A549 (cell line): Measurements from ENCODE around the gene SLC5A10.

Experiments
- CTCF ChIP-seq: fragments of >200 bp; sonication (Bioruptor Twin); formaldehyde crosslinking; IDR thresholded peaks from 3 replicates; pipeline ENCODE4 v1.5.1; 2016
- KDM1A ChIP-seq: fragments of 200-600 bp; sonication (generic); IDR thresholded peaks from 2 replicates; pipeline ENCODE4 v1.6.1; 2016; ENCODE audit warnings: low read depth, mild to moderate bottlenecking
- NR3C1 ChIP-seq: fragments of >200 bp; sonication (Bioruptor Twin); formaldehyde crosslinking; IDR thresholded peaks from 3 replicates; pipeline ENCODE4 v1.6.1; 2017

DNA sequence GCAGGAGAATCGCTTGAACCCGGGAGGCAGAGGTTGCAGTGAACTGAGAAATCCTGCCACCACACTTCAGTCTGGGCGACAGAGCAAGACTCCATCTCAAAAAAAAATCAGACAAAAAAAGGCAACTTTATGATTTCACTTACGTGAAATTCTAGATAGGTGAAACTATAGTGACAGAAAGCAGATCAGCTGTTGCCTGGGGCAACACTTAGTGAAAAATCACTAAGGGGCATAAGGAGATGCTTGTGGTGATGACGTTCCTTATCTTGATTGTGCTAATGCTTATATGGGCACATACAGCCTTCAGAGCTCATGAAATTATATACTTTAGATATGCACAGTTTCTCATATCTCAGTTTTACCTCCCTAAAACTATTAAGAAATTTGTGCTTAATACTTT, 41.6 kb upstream of the SLC5A10 start:
- TF ChIP-seq CTCF (no peak), KDM1A (no peak), NR3C1 (no peak)
